Activated T-helper 2 cell treated with anti-CD3 and anti-CD28 coated beads, Interferon-gamma antibody, Interleukin-2, Interleukin-4, amounts not matched to agents 10 μg/mL and 5 μg/mL and 100 μg/mL, durations not matched to agents 14 hours and 24 hours and 36 hours (primary cell): ENCODE results near the gene S100A5. TPM values are rescaled to one million over a fixed set of nuclear protein-coding genes. Genes with fewer than 3 reads are reported as not detected.

Experiments
- DNase-seq: peaks from one replicate; pipeline ENCODE4 v3.0.0; 2021; ENCODE audit warnings: low spot score
- H3K27ac Mint-ChIP-seq: one replicate; pipeline ENCODE4 v1.8.0; 2021; ENCODE audit warnings: mixed read lengths
- H3K27me3 Mint-ChIP-seq: one replicate; pipeline ENCODE4 v1.8.0; 2021; ENCODE audit warnings: low read depth, mixed read lengths
- H3K36me3 Mint-ChIP-seq: one replicate; pipeline ENCODE4 v1.8.0; 2021; ENCODE audit warnings: low read depth, mixed read lengths
- H3K4me1 Mint-ChIP-seq: one replicate; pipeline ENCODE4 v1.8.0; 2021; ENCODE audit warnings: low read depth, mixed read lengths
- H3K4me3 Mint-ChIP-seq: one replicate; pipeline ENCODE4 v1.8.0; 2021; ENCODE audit warnings: low read depth, mild to moderate bottlenecking, moderate library complexity, mixed read lengths
- H3K9me3 Mint-ChIP-seq: one replicate; pipeline ENCODE4 v1.8.0; 2021; ENCODE audit warnings: mixed read lengths
- intact Hi-C: fragments of 100-400 bp; cut with micrococcal nuclease; formaldehyde crosslinking; loops from one replicate; pipeline ENCODE4 v1.15.1; 2023
- total RNA-seq: library from RNA; stranded (reverse); gene quantifications from 2 replicates; pipeline ENCODE4 v1.2.3, GENCODE V29; 2022

The S100A5 gene
- total RNA-seq, 1 donor from 2014 or later, result 2.4 TPM

DNA sequence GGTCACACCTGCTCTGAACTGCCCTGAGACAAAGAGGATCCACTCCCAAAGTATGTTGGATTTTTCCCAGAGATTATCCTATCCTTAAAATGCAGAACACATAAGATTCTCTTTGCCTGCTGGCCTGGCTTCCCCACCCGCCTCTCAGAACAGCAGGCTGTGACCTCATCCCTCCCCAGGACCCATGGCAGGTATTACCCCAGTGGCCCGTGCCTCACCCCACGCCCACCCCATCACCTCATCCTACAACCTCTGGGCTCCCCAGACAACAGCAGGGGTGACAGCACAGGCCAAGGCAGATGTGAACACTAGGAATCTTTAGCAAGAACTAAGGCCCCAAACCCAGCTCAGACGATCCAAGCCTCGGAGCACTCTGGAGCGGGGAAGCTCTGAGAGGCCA, 45.2 kb downstream of the S100A5 start:
- no peak overlapping the region for H3K4me3 Mint-ChIP-seq
- intact Hi-C loops, result loop anchor here (1.0 kb wide), 1 partner anchor 143 kb away; no protein-coding TSS in a partner anchor
- peaks cover 37% of the 10 kb centered on the region for H3K27me3 Mint-ChIP-seq
- no peaks in the 10 kb centered on the region for H3K4me1 Mint-ChIP-seq
- H3K27ac Mint-ChIP-seq, result no peak overlapping the region
- H3K36me3 Mint-ChIP-seq, result no peaks in the 10 kb centered on the region
- DNase-seq, result no peak
- H3K9me3 Mint-ChIP-seq, result no peaks in the 10 kb centered on the region

DNA sequence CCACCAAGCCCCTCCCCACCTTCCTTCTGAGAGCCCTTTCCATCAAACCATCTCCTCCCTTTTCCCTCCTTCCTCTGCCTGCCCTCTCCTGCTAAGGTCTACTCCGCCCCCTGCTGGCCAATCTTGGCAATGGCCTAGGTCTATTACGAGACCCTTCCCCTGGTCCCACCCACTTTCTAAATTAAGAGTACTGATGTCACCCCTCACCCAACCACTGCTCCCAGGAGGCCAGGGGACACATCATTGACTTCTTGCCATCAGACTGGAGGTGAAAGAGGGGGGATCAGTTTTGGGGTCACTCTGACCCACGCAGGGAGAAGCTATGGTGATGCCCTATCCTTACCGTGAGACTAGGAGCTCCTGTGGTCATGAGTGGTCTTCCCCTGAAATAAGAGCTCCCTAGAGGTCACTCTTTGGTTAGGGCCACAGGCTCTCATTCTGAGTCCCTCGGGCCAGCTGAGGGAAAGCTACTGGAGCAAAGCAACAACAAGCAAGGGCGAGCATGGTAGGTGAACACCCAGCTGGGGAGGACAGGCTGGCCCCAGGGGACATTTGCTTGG, 45.7 kb downstream of the S100A5 start:
- Mint-ChIP-seq H3K36me3 (no peaks in the 10 kb centered on the region), H3K4me1 (no peaks in the 10 kb centered on the region), H3K27me3 (peaks cover 37% of the 10 kb centered on the region), H3K27ac (no peak overlapping the region), H3K4me3 (no peak overlapping the region), H3K9me3 (no peaks in the 10 kb centered on the region)
- intact Hi-C loops, result loop anchor here (1.0 kb wide), 1 partner anchor 143 kb away; no protein-coding TSS in a partner anchor
- DNase-seq, result peak; percentile 59

DNA sequence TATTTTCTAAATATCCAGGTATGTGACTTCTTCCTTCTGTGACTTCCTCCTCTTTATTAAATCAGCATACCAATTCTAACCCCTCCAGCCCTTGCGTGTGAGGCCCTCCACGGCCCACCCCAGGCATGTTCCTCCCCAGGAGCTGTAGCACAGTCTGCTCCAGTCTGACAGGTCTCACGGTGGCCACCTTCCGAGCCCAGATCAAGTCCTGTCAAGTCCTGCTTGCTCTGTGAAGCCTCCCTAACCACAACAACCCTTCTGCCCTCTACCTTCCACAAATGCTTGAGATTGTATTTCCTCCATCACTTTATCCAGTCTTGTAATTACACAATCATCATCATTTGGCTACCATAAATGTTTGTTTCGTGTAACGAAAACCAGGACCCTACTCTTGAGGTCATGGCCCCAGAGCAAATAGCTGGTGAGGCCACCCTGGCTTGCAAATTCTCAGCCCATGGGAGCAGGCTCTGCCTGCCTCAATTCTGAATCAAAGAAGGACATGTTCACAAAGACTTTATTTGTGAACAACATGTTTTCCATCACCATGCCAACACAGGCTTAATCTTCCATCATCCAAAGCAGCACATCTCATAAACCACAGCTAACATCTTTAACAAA, 47.3 kb downstream of the S100A5 start:
- H3K9me3 Mint-ChIP-seq, result no peaks in the 10 kb centered on the region
- no peaks in the 10 kb centered on the region for H3K4me1 Mint-ChIP-seq
- H3K4me3 Mint-ChIP-seq, result no peak overlapping the region
- peaks cover 24% of the 10 kb centered on the region for H3K27me3 Mint-ChIP-seq
- H3K36me3 Mint-ChIP-seq, result no peaks in the 10 kb centered on the region
- no peak overlapping the region for H3K27ac Mint-ChIP-seq
- intact Hi-C loops, result no loop called here
- no peak for DNase-seq

GRCh38 chr1:153490272-153491051, 50.3 kb downstream of the S100A5 start:
- H3K27ac Mint-ChIP-seq, result no peak overlapping the region
- no peaks in the 10 kb centered on the region for H3K36me3 Mint-ChIP-seq
- H3K9me3 Mint-ChIP-seq, result no peaks in the 10 kb centered on the region
- peaks cover 17% of the 10 kb centered on the region for H3K27me3 Mint-ChIP-seq
- H3K4me1 Mint-ChIP-seq, result no peaks in the 10 kb centered on the region
- H3K4me3 Mint-ChIP-seq, result no peak overlapping the region
- intact Hi-C loops, result no loop called here
- no peak for DNase-seq

GRCh38 chr1:153488731-153489130, 52.0 kb downstream of the S100A5 start:
- no peaks in the 10 kb centered on the region for H3K4me1 Mint-ChIP-seq
- H3K27me3 Mint-ChIP-seq, result peaks cover 24% of the 10 kb centered on the region
- no peaks in the 10 kb centered on the region for H3K36me3 Mint-ChIP-seq
- no peak for DNase-seq
- no peaks in the 10 kb centered on the region for H3K9me3 Mint-ChIP-seq
- H3K27ac Mint-ChIP-seq, result no peak overlapping the region
- H3K4me3 Mint-ChIP-seq, result no peak overlapping the region
- intact Hi-C loops, result no loop called here

DNA sequence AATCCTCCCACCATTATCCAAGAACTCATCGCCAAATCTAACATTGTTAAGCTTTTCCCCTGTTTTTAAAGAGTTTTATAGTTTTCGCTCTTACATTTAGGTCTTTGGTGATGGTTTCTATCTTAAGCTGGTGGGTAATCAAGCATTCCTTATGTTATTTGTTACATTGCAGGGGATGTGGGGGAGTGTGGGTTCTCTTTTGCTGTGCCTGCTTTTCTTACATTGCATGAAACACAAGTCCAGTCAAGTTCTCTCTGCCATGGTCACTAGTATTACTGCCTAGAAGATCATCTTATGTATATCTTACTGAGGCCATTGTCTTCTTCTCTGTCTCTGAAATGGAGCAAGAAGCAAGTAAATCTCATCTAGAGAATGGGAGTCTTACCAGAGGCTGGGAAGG, 53.0 kb downstream of the S100A5 start:
- H3K27me3 Mint-ChIP-seq, result peaks cover 28% of the 10 kb centered on the region
- H3K4me1 Mint-ChIP-seq, result no peaks in the 10 kb centered on the region
- H3K9me3 Mint-ChIP-seq, result no peaks in the 10 kb centered on the region
- H3K4me3 Mint-ChIP-seq, result no peak overlapping the region
- DNase-seq, result no peak
- intact Hi-C loops, result no loop called here
- no peak overlapping the region for H3K27ac Mint-ChIP-seq
- no peaks in the 10 kb centered on the region for H3K36me3 Mint-ChIP-seq

Other genes with a start within 250 kb of the S100A5 start
- not detected in 2 replicates for gene PGLYRP3, start 228.0 kb downstream of the S100A5 start, total RNA-seq
- gene PGLYRP4, start 192.1 kb downstream of the S100A5 start, total RNA-seq, result not detected in 2 replicates
- not detected in 2 replicates for gene S100A9, start 183.1 kb downstream of the S100A5 start, total RNA-seq
- gene S100A12, start 165.3 kb downstream of the S100A5 start, total RNA-seq, result not detected in 2 replicates
- gene S100A8, start 149.9 kb downstream of the S100A5 start, total RNA-seq, result not detected in 2 replicates
- not detected in 2 replicates for gene S100A7A, start 124.4 kb downstream of the S100A5 start, total RNA-seq
- gene S100A7, start 80.3 kb downstream of the S100A5 start, total RNA-seq, result not detected in 2 replicates
- 209 and 229 TPM in 2 replicates for gene S100A6, start 4.9 kb downstream of the S100A5 start, total RNA-seq
- gene S100A4, start 4.9 kb upstream of the S100A5 start, total RNA-seq, result 175 and 181 TPM in 2 replicates
- not detected in 2 replicates for gene S100A3, start 8.3 kb upstream of the S100A5 start, total RNA-seq
- gene S100A2, start 24.9 kb upstream of the S100A5 start, total RNA-seq, result 0.44 and 0.75 TPM in 2 replicates
- gene S100A16, start 72.2 kb upstream of the S100A5 start, total RNA-seq, result not detected in 2 replicates
- not detected in 2 replicates for gene S100A14, start 75.4 kb upstream of the S100A5 start, total RNA-seq
- gene S100A13, start 86.6 kb upstream of the S100A5 start, total RNA-seq, result 3.9 and 4.0 TPM in 2 replicates
- gene S100A1, start 87.5 kb upstream of the S100A5 start, total RNA-seq, result not detected in 2 replicates
- gene CHTOP, start 93.1 kb upstream of the S100A5 start, total RNA-seq, result 94.6 and 98.7 TPM in 2 replicates
- 32.8 and 33.1 TPM in 2 replicates for gene SNAPIN, start 117.8 kb upstream of the S100A5 start, total RNA-seq
- 352 and 358 TPM in 2 replicates for gene ILF2, start 130.1 kb upstream of the S100A5 start, total RNA-seq
- gene NPR1, start 137.8 kb upstream of the S100A5 start, total RNA-seq, result not detected in 2 replicates
- 53.8 and 54.0 TPM in 2 replicates for gene INTS3, start 187.1 kb upstream of the S100A5 start, total RNA-seq
- gene SLC27A3, start 234.5 kb upstream of the S100A5 start, total RNA-seq, result 11.5 and 13.7 TPM in 2 replicates